ENCODE data around the gene ASNSD1.
"Not testable (repeated sequence)": the region's sequence is repeated elsewhere in the genome, so short reads cannot be mapped to it uniquely, and the experiment has no call there.

The ASNSD1 gene

DNA sequence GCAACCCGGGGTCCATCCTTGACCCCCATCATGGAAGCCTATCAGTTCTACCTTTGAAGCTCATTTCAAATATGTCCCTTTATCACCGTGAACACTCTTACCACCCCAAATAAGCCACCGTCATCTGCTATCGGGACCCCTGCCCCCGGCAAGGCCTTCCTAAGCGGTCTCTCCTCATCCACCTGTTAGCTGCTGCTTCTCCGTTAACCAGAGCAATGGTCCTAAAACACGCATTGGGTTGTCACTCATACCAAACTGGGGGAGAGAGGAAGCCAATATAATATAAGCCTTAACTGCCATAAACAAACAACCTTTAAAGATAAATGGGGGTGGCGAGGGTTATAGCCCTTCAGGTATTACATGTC, 680 bp downstream of the ASNSD1 start:
- no peaks in the 10 kb centered on the region for H3K27me3 ChIP-seq (ENCODE audit: insufficient read depth, poor library complexity, severe bottlenecking)
- H3K4me3 ChIP-seq (replicated peaks; ENCODE audit: insufficient read depth, low read length): peak overlapping the region; percentile 94
- DNase-seq (ENCODE audit: low read depth in 1 of 2, low spot score in 1 of 2): no peak
- peak overlapping the region; percentile 76 for H3K27ac ChIP-seq (replicated peaks)
- TF ChIP-seq SPI1 (IDR thresholded peaks at IDR 0.05; ENCODE audit: borderline replicate concordance, low read depth) (no peak), POLR2AphosphoS5 (IDR thresholded peaks at IDR 0.05; ENCODE audit: low read depth) (no peak), GABPA (IDR thresholded peaks at IDR 0.05; ENCODE audit: low read depth) (no peak), CTCF (IDR thresholded peaks at IDR 0.05; ENCODE audit: insufficient read depth, low read length) (no peak)
- TF ChIP-seq, protein P1, sequence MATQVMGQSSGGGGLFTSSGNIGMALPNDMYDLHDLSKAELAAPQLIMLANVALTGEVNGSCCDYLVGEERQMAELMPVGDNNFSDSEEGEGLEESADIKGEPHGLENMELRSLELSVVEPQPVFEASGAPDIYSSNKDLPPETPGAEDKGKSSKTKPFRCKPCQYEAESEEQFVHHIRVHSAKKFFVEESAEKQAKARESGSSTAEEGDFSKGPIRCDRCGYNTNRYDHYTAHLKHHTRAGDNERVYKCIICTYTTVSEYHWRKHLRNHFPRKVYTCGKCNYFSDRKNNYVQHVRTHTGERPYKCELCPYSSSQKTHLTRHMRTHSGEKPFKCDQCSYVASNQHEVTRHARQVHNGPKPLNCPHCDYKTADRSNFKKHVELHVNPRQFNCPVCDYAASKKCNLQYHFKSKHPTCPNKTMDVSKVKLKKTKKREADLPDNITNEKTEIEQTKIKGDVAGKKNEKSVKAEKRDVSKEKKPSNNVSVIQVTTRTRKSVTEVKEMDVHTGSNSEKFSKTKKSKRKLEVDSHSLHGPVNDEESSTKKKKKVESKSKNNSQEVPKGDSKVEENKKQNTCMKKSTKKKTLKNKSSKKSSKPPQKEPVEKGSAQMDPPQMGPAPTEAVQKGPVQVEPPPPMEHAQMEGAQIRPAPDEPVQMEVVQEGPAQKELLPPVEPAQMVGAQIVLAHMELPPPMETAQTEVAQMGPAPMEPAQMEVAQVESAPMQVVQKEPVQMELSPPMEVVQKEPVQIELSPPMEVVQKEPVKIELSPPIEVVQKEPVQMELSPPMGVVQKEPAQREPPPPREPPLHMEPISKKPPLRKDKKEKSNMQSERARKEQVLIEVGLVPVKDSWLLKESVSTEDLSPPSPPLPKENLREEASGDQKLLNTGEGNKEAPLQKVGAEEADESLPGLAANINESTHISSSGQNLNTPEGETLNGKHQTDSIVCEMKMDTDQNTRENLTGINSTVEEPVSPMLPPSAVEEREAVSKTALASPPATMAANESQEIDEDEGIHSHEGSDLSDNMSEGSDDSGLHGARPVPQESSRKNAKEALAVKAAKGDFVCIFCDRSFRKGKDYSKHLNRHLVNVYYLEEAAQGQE (IDR thresholded peaks at IDR 0.05; ENCODE audit: insufficient replicate concordance, low read depth): no peak

DNA sequence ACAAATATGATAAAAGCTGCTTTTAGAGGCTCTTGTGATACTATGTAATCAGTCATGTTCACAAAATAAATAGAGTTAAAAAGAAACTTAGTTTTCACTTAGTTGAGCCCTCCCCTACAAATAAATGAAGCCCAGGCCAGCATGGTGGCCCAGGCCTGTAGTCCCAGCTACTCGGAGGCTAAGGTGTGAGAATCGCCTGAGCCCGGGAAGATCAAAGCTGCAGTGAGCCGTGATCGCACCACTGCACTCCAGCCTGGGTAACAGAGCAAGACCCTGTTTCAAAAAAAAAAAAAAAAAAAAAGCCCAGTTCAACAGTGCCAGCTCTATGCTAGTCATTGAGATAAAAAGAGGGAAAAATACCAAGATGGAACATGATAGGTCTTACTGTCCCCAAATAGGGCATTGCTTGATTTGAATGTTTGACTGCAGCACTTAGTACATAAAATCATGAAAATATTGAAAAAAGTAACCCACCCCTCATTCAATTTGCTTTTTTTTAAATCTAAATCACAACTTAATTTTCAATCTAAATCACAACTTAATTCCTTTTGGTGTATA, 1.5 kb downstream of the ASNSD1 start:
- no peak for DNase-seq (ENCODE audit: low read depth in 1 of 2, low spot score in 1 of 2)
- Histone ChIP-seq H3K4me3 (replicated peaks; ENCODE audit: insufficient read depth, low read length) (peak overlapping the region; percentile 94; the same call in 1 of the 2 replicates), H3K27ac (replicated peaks) (no peak overlapping the region), H3K27me3 (ENCODE audit: insufficient read depth, poor library complexity, severe bottlenecking) (no peaks in the 10 kb centered on the region)
- no peak for TF ChIP-seq SPI1 (IDR thresholded peaks at IDR 0.05; ENCODE audit: borderline replicate concordance, low read depth)
- TF ChIP-seq POLR2AphosphoS5 (IDR thresholded peaks at IDR 0.05; ENCODE audit: low read depth): no peak
- TF ChIP-seq CTCF (IDR thresholded peaks at IDR 0.05; ENCODE audit: insufficient read depth, low read length): no peak
- TF ChIP-seq GABPA (IDR thresholded peaks at IDR 0.05; ENCODE audit: low read depth): no peak
- TF ChIP-seq, protein P1 (IDR thresholded peaks at IDR 0.05; ENCODE audit: insufficient replicate concordance, low read depth): no peak

DNA sequence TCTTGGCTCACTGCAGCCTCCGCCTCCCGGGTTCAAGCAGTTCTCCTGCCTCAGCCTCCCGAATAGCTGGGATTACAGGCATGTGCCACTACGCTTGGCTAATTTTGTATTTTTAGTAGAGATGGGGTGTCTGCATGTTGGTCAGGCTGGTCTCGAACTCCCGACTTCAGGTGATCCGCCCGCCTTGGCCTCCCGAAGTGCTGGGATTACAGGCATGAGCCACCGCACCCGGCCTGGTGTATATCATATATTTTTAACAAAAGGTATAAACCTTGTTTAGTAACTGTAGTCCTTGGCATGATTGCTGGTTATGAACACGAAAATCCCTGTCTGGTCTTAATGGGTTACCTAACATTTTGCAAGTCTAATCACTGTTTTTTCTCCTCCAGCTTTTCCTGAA, 2.1 kb downstream of the ASNSD1 start:
- not testable (repeated sequence) for DNase-seq (ENCODE audit: low read depth in 1 of 2, low spot score in 1 of 2); H3K4me3 ChIP-seq (replicated peaks; ENCODE audit: insufficient read depth, low read length); H3K27me3 ChIP-seq (ENCODE audit: insufficient read depth, poor library complexity, severe bottlenecking); H3K27ac ChIP-seq (replicated peaks)

DNA sequence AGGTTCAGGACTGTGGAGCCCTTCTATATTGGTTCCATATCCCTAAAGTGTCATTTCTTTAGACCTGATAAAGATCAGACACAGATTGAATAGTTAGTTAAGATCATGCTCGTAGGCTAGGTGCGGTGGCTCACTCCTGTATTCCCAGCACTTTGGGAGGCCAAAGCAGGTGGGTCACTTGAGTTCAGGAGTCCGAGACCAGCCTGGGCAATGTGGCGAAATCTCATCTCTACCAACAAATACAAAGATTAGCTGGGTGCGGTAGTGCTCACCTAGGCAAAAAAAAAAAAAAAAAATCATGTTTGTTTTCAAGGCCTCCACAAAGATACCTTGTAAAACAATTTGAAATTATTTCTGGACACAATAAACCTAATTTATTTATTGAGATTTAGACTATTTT, 8.7 kb downstream of the ASNSD1 start:
- Histone ChIP-seq H3K4me3 (replicated peaks; ENCODE audit: insufficient read depth, low read length) (no peak overlapping the region), H3K27me3 (ENCODE audit: insufficient read depth, poor library complexity, severe bottlenecking) (no peaks in the 10 kb centered on the region), H3K27ac (replicated peaks) (no peak overlapping the region)
- no peak for DNase-seq (ENCODE audit: low read depth in 1 of 2, low spot score in 1 of 2)
- TF ChIP-seq CTCF (IDR thresholded peaks at IDR 0.05; ENCODE audit: insufficient read depth, low read length): no peak
